NCI-H446 treated with DMSO at 0.1 percent for 48 hours (cell line): Measurements from ENCODE around the gene CAMK2N2.

Experiments used
- DNase-seq: peaks from one replicate; lab custom pipeline; 2025; lab: John Stamatoyannopoulos, UW

CAMK2N2 gene

DNA sequence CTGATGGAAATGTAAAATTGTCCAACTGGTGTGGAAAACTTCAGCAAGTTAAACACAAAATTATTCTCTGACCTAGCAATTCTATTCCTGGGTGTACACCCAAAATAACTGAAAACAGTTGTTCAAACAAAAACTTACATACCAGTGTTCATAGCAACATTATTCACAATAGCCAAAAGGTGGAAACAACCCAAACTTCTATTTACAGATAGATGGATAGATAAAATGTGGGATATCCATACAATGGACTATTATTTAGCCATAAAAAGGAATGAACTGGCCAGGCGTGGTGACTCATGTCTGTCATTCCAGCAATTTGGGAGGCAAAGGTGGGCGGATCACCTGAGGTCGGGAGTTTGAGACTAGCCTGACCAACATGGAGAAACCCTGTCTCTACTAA lies 38.8 kb downstream of the CAMK2N2 start:
- DNase-seq = no peak

GRCh38 chr3:184218814-184219213 lies 42.5 kb downstream of the CAMK2N2 start:
- DNase-seq = no peak

GRCh38 chr3:184211718-184212117 lies 49.6 kb downstream of the CAMK2N2 start:
- no peak for DNase-seq

GRCh38 chr3:184211297-184211696 lies 50.1 kb downstream of the CAMK2N2 start:
- DNase-seq = no peak
